Activated naive CD4-positive, alpha-beta T cell (primary cell): ENCODE measurements around the gene ROBO3.
A peak's percentile ranks its signal among the peaks of the same experiment; 100 is the strongest.

Source experiments
- DNase-seq, 4 experiments: peaks; one replicate each; lab custom pipeline; 2025; lab: John Stamatoyannopoulos, UW

Gene ROBO3

GRCh38 chr11:124920356-124920755 is 55.1 kb downstream of the ROBO3 start:
- no peak for DNase-seq

- DNase-seq: peak; percentile 18 to 69 (median 58)
Measured at GRCh38 chr11:124920870-124921609, 55.8 kb downstream of the ROBO3 start.

- DNase-seq: no peak
Measured at GRCh38 chr11:124922831-124923230, 57.6 kb downstream of the ROBO3 start.

- DNase-seq: peak in 1 of 4 experiments; percentile 9
Measured at GRCh38 chr11:124923296-124923695, 58.1 kb downstream of the ROBO3 start.

GRCh38 chr11:124928942-124929665 is 63.9 kb downstream of the ROBO3 start:
- no peak for DNase-seq

- DNase-seq: no peak
Measured at GRCh38 chr11:124930799-124931198, 65.6 kb downstream of the ROBO3 start.
